ENCODE data around the gene CPSF4L. TPM values are rescaled to one million over a fixed set of nuclear protein-coding genes. Genes with fewer than 3 reads are reported as not detected.

The CPSF4L gene
- total RNA-seq, 1 experiment from 2014 or later, result not detected

DNA sequence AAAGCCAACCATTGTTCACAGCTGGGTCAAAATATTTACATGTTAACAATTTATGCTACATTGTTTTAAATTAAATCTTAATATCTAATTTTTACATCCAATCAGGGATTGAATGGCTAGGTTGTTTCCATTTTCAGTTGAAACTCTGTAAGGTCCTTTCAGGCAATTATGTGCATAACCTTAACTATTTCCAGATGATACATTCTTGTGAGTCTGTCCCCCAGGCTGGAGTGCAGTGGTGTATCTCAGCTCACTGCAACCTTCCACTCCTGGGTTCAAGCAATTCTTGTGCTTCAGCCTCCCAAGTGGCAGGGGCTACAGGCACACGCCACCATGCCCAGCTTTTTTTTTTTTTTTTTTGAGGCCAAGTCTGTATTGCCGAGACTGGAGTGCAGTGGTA is 39.7 kb upstream of the CPSF4L start:
- ChIA-PET POLR2A (ENCODE audit: low non-redundant PET) (no interaction called here), CTCF (no interaction called here)
- Histone ChIP-seq H3K27ac (ENCODE audit: low read depth, low read length, poor library complexity, severe bottlenecking) (no peak overlapping the region), H3K9me3 (ENCODE audit: low read depth, low read length, poor library complexity, severe bottlenecking) (no peaks in the 10 kb centered on the region), H3K4me3 (ENCODE audit: low read depth, low read length, poor library complexity, severe bottlenecking) (no peak overlapping the region), H3K36me3 (ENCODE audit: insufficient read depth, low read length, poor library complexity, severe bottlenecking) (no peaks in the 10 kb centered on the region), H3K4me1 (ENCODE audit: insufficient read depth, low read length, poor library complexity, severe bottlenecking) (peaks cover 62% of the 10 kb centered on the region), H3K27me3 (replicated peaks; ENCODE audit: insufficient read depth, low read depth, low read length, poor library complexity) (no peaks in the 10 kb centered on the region)
- no peak for DNase-seq (ENCODE audit: low spot score)
- no TSS peak for BruUV-seq (replicated peaks)
- intact Hi-C loops (cut with micrococcal nuclease; ENCODE audit: unreplicated experiment), result no loop called here
- TF ChIP-seq, protein P1, sequence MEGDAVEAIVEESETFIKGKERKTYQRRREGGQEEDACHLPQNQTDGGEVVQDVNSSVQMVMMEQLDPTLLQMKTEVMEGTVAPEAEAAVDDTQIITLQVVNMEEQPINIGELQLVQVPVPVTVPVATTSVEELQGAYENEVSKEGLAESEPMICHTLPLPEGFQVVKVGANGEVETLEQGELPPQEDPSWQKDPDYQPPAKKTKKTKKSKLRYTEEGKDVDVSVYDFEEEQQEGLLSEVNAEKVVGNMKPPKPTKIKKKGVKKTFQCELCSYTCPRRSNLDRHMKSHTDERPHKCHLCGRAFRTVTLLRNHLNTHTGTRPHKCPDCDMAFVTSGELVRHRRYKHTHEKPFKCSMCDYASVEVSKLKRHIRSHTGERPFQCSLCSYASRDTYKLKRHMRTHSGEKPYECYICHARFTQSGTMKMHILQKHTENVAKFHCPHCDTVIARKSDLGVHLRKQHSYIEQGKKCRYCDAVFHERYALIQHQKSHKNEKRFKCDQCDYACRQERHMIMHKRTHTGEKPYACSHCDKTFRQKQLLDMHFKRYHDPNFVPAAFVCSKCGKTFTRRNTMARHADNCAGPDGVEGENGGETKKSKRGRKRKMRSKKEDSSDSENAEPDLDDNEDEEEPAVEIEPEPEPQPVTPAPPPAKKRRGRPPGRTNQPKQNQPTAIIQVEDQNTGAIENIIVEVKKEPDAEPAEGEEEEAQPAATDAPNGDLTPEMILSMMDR (conservative IDR thresholded peaks at IDR 0.05; ENCODE audit: low read depth, low read length), result no peak
- TF ChIP-seq EZH2 (IDR thresholded peaks at IDR 0.05; ENCODE audit: borderline replicate concordance, low read depth, low read length, poor library complexity, severe bottlenecking), result no peak

DNA sequence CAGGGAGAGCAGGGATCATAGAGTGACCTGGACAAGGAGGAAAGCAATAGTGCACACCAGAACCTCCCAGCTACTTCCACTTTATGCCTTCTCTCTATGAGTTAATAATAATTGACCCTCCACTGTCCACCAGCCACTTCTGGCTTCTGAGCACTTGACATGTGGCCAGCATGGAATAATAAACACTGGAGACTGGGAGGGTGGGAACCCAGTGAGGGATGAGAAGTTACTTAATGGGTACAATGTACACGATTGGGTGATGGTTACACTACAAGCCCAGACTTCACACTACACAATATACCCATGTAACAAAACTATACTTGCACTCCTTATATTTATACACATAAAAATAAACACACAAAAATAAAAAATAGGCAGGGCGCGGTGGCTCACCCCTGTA is 38.7 kb upstream of the CPSF4L start:
- H3K4me3 ChIP-seq (ENCODE audit: low read depth, low read length, poor library complexity, severe bottlenecking), result no peak overlapping the region
- TF ChIP-seq, protein P1 (conservative IDR thresholded peaks at IDR 0.05; ENCODE audit: low read depth, low read length), result no peak
- no peak for TF ChIP-seq EZH2 (IDR thresholded peaks at IDR 0.05; ENCODE audit: borderline replicate concordance, low read depth, low read length, poor library complexity, severe bottlenecking)
- ChIA-PET CTCF (no interaction called here), POLR2A (ENCODE audit: low non-redundant PET) (no interaction called here)
- H3K9me3 ChIP-seq (ENCODE audit: low read depth, low read length, poor library complexity, severe bottlenecking), result no peaks in the 10 kb centered on the region
- no peak for DNase-seq (ENCODE audit: low spot score)
- H3K27me3 ChIP-seq (replicated peaks; ENCODE audit: insufficient read depth, low read depth, low read length, poor library complexity), result no peaks in the 10 kb centered on the region
- no peak overlapping the region for H3K27ac ChIP-seq (ENCODE audit: low read depth, low read length, poor library complexity, severe bottlenecking)
- BruUV-seq (replicated peaks), result no TSS peak
- no peaks in the 10 kb centered on the region for H3K36me3 ChIP-seq (ENCODE audit: insufficient read depth, low read length, poor library complexity, severe bottlenecking)
- intact Hi-C loops (cut with micrococcal nuclease; ENCODE audit: unreplicated experiment), result no loop called here
- peaks cover 52% of the 10 kb centered on the region for H3K4me1 ChIP-seq (ENCODE audit: insufficient read depth, low read length, poor library complexity, severe bottlenecking)

DNA sequence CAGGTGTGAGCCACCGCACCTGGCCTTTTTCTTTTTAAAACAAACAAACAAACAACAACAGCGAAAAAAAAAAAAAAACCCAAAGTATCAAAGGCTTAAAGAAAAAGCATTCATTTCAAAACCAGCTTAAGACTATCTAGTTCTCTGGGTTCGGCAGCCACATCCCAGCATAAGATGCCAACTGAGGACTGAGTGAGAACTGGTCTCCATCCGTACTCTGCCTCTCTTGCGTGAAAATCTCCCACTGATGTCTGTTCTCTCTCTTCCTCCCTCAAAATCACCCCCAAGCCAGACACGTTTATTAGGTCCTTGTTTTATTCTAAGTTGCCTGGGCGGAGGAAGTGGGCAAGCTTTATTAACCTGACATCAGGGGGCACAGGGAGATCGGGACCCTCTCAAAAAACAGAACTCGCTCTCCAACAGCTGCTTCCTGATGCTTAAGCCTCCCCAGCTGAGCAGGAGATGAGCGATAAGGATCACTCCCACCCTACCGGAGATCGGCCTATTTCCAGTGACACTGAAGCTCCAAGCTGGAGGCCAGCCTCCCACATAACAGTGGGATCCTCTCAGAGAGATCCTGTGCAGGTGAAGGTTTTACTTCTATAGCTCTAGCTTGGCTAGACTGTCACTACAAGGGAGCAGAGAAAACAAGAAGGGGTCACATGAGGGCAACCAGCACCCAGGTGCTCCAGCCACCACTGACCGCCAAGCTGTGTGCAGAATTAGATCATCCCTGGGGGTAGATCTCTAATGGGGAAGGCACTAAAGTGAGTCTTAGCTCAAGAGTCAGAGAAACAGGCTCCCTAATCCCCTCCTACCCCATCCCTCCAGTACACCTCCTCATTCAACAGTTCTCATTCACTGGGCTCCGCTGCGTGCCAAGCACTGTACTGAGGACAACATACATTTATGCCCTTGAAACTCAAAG is 36.5 kb upstream of the CPSF4L start:
- no TSS peak for BruUV-seq (replicated peaks)
- H3K9me3 ChIP-seq (ENCODE audit: low read depth, low read length, poor library complexity, severe bottlenecking), result no peaks in the 10 kb centered on the region
- DNase-seq (ENCODE audit: low spot score), result peak; percentile 60
- H3K27ac ChIP-seq (ENCODE audit: low read depth, low read length, poor library complexity, severe bottlenecking), result no peak overlapping the region
- H3K4me1 ChIP-seq (ENCODE audit: insufficient read depth, low read length, poor library complexity, severe bottlenecking), result peaks cover 32% of the 10 kb centered on the region
- POLR2A ChIA-PET (ENCODE audit: low non-redundant PET), result interaction anchor here (0.6 kb wide), 1 partner anchor 9 kb away, joined by 5 read pairs; no protein-coding TSS in a partner anchor
- no peaks in the 10 kb centered on the region for H3K36me3 ChIP-seq (ENCODE audit: insufficient read depth, low read length, poor library complexity, severe bottlenecking)
- no peaks in the 10 kb centered on the region for H3K27me3 ChIP-seq (replicated peaks; ENCODE audit: insufficient read depth, low read depth, low read length, poor library complexity)
- no peak for TF ChIP-seq EZH2 (IDR thresholded peaks at IDR 0.05; ENCODE audit: borderline replicate concordance, low read depth, low read length, poor library complexity, severe bottlenecking)
- TF ChIP-seq, protein P1 (conservative IDR thresholded peaks at IDR 0.05; ENCODE audit: low read depth, low read length), result no peak
- intact Hi-C loops (cut with micrococcal nuclease; ENCODE audit: unreplicated experiment), result no loop called here
- CTCF ChIA-PET, result interaction anchor here (0.5 kb wide), 1 partner anchor 122 kb away, joined by 3 read pairs; no protein-coding TSS in a partner anchor
- H3K4me3 ChIP-seq (ENCODE audit: low read depth, low read length, poor library complexity, severe bottlenecking), result no peak overlapping the region

Data from A673 (cell line).